HEK293 (cell line): ENCODE data around the gene RPRML.
"Not testable (repeated sequence)": the region's sequence is repeated elsewhere in the genome, so short reads cannot be mapped to it uniquely, and the experiment has no call there.

ENCODE experiments used
- CTCF ChIA-PET: fragments of 350-600 bp; formaldehyde crosslinking; extraction: SDS; loops from one replicate; lab custom pipeline; 2021; ENCODE audit warnings: antibody characterized with exemption; lab: Yijun Ruan, JAX
- POLR2A ChIA-PET: fragments of 300-600 bp; formaldehyde crosslinking; extraction: SDS; loops from one replicate; lab custom pipeline; 2020; ENCODE audit warnings: antibody characterized with exemption, inconsistent platforms; lab: Yijun Ruan, JAX
- H3K27ac ChIP-seq: fragments of 200-500 bp; sonication (Bioruptor generic); 2 replicates; pipeline ENCODE4 v1.5.1; 2014; ENCODE audit warnings: low read depth, low read length, control low read depth, inconsistent platforms; ENCODE audit errors: extremely low read depth
- H3K36me3 ChIP-seq, 2 experiments: fragments of 200-500 bp in 1 of 2; sonication (Bioruptor generic) in 1 of 2; 1 replicate in 1 of 2; 2 replicates in 1 of 2; pipeline ENCODE4 v1.5.1; 2014 to 2017; ENCODE audit warnings: inconsistent platforms in 2 of 2, low read length in 2 of 2; ENCODE audit not compliant: control insufficient read depth in 2 of 2, insufficient read depth in 1 of 2
- H3K4me1 ChIP-seq: fragments of 200-500 bp; sonication (Bioruptor generic); 2 replicates; pipeline ENCODE4 v1.5.1; 2014; ENCODE audit warnings: mild to moderate bottlenecking, low read length, inconsistent platforms; ENCODE audit not compliant: control insufficient read depth, insufficient read depth
- H3K4me3 ChIP-seq: 2 replicates; pipeline ENCODE4 v1.5.1; 2011; ENCODE audit warnings: low read depth, mild to moderate bottlenecking, control low read depth, low read length, moderate library complexity
- H3K9me3 ChIP-seq: fragments of 200-500 bp; sonication (Bioruptor generic); 2 replicates; pipeline ENCODE4 v1.5.1; 2014; ENCODE audit warnings: low read depth, low read length, inconsistent platforms; ENCODE audit not compliant: control insufficient read depth, insufficient read depth
- GLIS1 ChIP-seq: fragments of 450-650 bp; formaldehyde crosslinking; IDR thresholded peaks from 2 replicates; pipeline ENCODE4 v1.5.1; 2016; ENCODE audit warnings: missing biosample characterization, missing genetic modification characterization
- KLF16 ChIP-seq: fragments of 450-650 bp; formaldehyde crosslinking; IDR thresholded peaks from 2 replicates; pipeline ENCODE4 v1.5.1; 2017; ENCODE audit warnings: missing biosample characterization, missing genetic modification characterization
- PRDM4 ChIP-seq: fragments of 450-650 bp; formaldehyde crosslinking; IDR thresholded peaks from 2 replicates; pipeline ENCODE4 v1.5.1; 2017; ENCODE audit warnings: missing biosample characterization, missing genetic modification characterization
- REPIN1 ChIP-seq: fragments of 450-650 bp; formaldehyde crosslinking; IDR thresholded peaks from 2 replicates; pipeline ENCODE4 v1.5.1; 2017; ENCODE audit warnings: missing biosample characterization, missing genetic modification characterization, low read depth
- SCRT2 ChIP-seq: fragments of 450-650 bp; formaldehyde crosslinking; IDR thresholded peaks from 2 replicates; pipeline ENCODE4 v1.5.1; 2016; ENCODE audit warnings: missing biosample characterization, missing genetic modification characterization
- SP3 ChIP-seq: fragments of 450-650 bp; formaldehyde crosslinking; IDR thresholded peaks from 2 replicates; pipeline ENCODE4 v1.5.1; 2016; ENCODE audit warnings: missing biosample characterization, missing genetic modification characterization
- ZBTB20 ChIP-seq: fragments of 450-650 bp; formaldehyde crosslinking; IDR thresholded peaks from 2 replicates; pipeline ENCODE4 v1.5.1; 2016; ENCODE audit warnings: missing biosample characterization, missing genetic modification characterization
- ZBTB48 ChIP-seq: fragments of 450-650 bp; formaldehyde crosslinking; IDR thresholded peaks from 2 replicates; pipeline ENCODE4 v1.5.1; 2016; ENCODE audit warnings: missing biosample characterization, missing genetic modification characterization
- ZBTB8A ChIP-seq: fragments of 450-650 bp; formaldehyde crosslinking; IDR thresholded peaks from 2 replicates; pipeline ENCODE4 v1.5.1; 2016; ENCODE audit warnings: missing biosample characterization, missing genetic modification characterization
- ZEB2 ChIP-seq: fragments of 450-650 bp; formaldehyde crosslinking; IDR thresholded peaks from 2 replicates; pipeline ENCODE4 v1.5.1; 2016; ENCODE audit warnings: missing biosample characterization, missing genetic modification characterization
- ZIC2 ChIP-seq: fragments of 450-650 bp; formaldehyde crosslinking; IDR thresholded peaks from 2 replicates; pipeline ENCODE4 v1.5.1; 2016; ENCODE audit warnings: missing biosample characterization, missing genetic modification characterization
- ZNF146 ChIP-seq: fragments of 450-650 bp; formaldehyde crosslinking; IDR thresholded peaks from 2 replicates; pipeline ENCODE4 v1.5.1; 2016; ENCODE audit warnings: missing biosample characterization, missing genetic modification characterization
- ZNF239 ChIP-seq: fragments of 450-650 bp; formaldehyde crosslinking; IDR thresholded peaks from 2 replicates; pipeline ENCODE4 v1.5.1; 2016; ENCODE audit warnings: missing biosample characterization, missing genetic modification characterization
- ZNF274 ChIP-seq, 2 experiments: fragments of 200-500 bp in 1 of 2; fragments of 450-650 bp in 1 of 2; sonication (Bioruptor generic) in 1 of 2; formaldehyde crosslinking in 1 of 2; IDR thresholded peaks; 2 replicates each; pipeline versions ENCODE4 v1.5.1 to v1.6.1; 2014 to 2016; ENCODE audit warnings: borderline replicate concordance in 1 of 2, inconsistent platforms in 1 of 2, low read length in 1 of 2, missing biosample characterization in 1 of 2, missing genetic modification characterization in 1 of 2
- ZNF280C ChIP-seq: fragments of 450-650 bp; formaldehyde crosslinking; IDR thresholded peaks from 2 replicates; pipeline ENCODE4 v1.5.1; 2016; ENCODE audit warnings: missing biosample characterization, missing genetic modification characterization
- ZNF335 ChIP-seq: fragments of 450-650 bp; formaldehyde crosslinking; conservative IDR thresholded peaks from 2 replicates; pipeline ENCODE4 v1.5.1; 2016; ENCODE audit warnings: missing biosample characterization, missing genetic modification characterization
- ZNF366 ChIP-seq: fragments of 450-650 bp; formaldehyde crosslinking; conservative IDR thresholded peaks from 2 replicates; pipeline ENCODE4 v1.5.1; 2016; ENCODE audit warnings: missing biosample characterization, missing genetic modification characterization
- ZNF398 ChIP-seq: fragments of 450-650 bp; formaldehyde crosslinking; IDR thresholded peaks from 2 replicates; pipeline ENCODE4 v1.5.1; 2017; ENCODE audit warnings: missing biosample characterization, missing genetic modification characterization
- ZNF423 ChIP-seq: fragments of 450-650 bp; formaldehyde crosslinking; IDR thresholded peaks from 2 replicates; pipeline ENCODE4 v1.5.1; 2016; ENCODE audit warnings: missing biosample characterization, missing genetic modification characterization
- ZNF626 ChIP-seq: fragments of 450-650 bp; sonication (Bioruptor Pico); formaldehyde crosslinking; IDR thresholded peaks from 2 replicates; pipeline ENCODE4 v1.5.1; 2018; ENCODE audit warnings: missing biosample characterization, missing genetic modification characterization, inconsistent platforms
- ZNF660 ChIP-seq: fragments of 450-650 bp; IDR thresholded peaks from 2 replicates; pipeline ENCODE4 v1.5.1; 2018; ENCODE audit warnings: missing biosample characterization, mild to moderate bottlenecking, missing genetic modification characterization
- ZNF692 ChIP-seq: fragments of 450-650 bp; formaldehyde crosslinking; IDR thresholded peaks from 2 replicates; pipeline ENCODE4 v1.5.1; 2016; ENCODE audit warnings: missing biosample characterization, missing genetic modification characterization
- ZNF76 ChIP-seq: fragments of 450-650 bp; formaldehyde crosslinking; IDR thresholded peaks from 2 replicates; pipeline ENCODE4; 2016; ENCODE audit warnings: low read depth, missing biosample characterization, missing genetic modification characterization, borderline replicate concordance
- ZNF768 ChIP-seq: fragments of 450-650 bp; formaldehyde crosslinking; IDR thresholded peaks from 2 replicates; pipeline ENCODE4 v1.5.1; 2018; ENCODE audit warnings: missing biosample characterization, mild to moderate bottlenecking, missing genetic modification characterization
- ZXDB ChIP-seq: fragments of 450-650 bp; formaldehyde crosslinking; IDR thresholded peaks from 2 replicates; pipeline ENCODE4 v1.5.1; 2016; ENCODE audit warnings: missing biosample characterization, missing genetic modification characterization

Gene RPRML

GRCh38 chr17:46979147-46979863, at the start of gene RPRML (continued):
- peak; percentile 81 for TF ChIP-seq ZNF335 (tag by site-specific recombination)
- TF ChIP-seq ZNF280C = no peak
- TF ChIP-seq ZXDB (tag by site-specific recombination) = peak; percentile 14; the same call in 1 of the 2 replicates
- peak; percentile 90 for TF ChIP-seq ZIC2
- TF ChIP-seq ZNF423 (tag by site-specific recombination) = peak; percentile 53; the same call in 1 of the 2 replicates
- TF ChIP-seq ZNF274 (IDR thresholded peaks at IDR 0.05; ENCODE audit: low read length) = no peak
- no peak for TF ChIP-seq ZNF274 (tag by site-specific recombination; IDR thresholded peaks at IDR 0.05; ENCODE audit: borderline replicate concordance)
- TF ChIP-seq ZNF76 (tag by site-specific recombination) = peak; percentile 83; the same call in 1 of the 2 replicates
- TF ChIP-seq ZNF146 = no peak
- peak; percentile 87 for TF ChIP-seq ZBTB8A (tag by site-specific recombination)
- TF ChIP-seq SCRT2 = peak; percentile 98
- 0 out of 2 replicates have a peak, but pooled peaks have one; percentile 31 for TF ChIP-seq ZNF692 (tag by site-specific recombination)
- no peak for TF ChIP-seq REPIN1 (tag by site-specific recombination)
- peak; percentile 55 for TF ChIP-seq ZBTB20 (tag by site-specific recombination)
- TF ChIP-seq ZEB2 = no peak
- TF ChIP-seq ZBTB48 (tag by site-specific recombination) = no peak
- peak; percentile 76 for TF ChIP-seq SP3
- peak; percentile 81 for TF ChIP-seq GLIS1 (tag by site-specific recombination)
- no peak for TF ChIP-seq ZNF239 (tag by site-specific recombination)
- no peak for TF ChIP-seq ZNF626 (tag by site-specific recombination)

- H3K36me3 ChIP-seq, H3K27ac ChIP-seq, H3K4me1 ChIP-seq, POLR2A ChIA-PET, CTCF ChIA-PET, H3K9me3 ChIP-seq, H3K4me3 ChIP-seq: not testable (repeated sequence)
Measured at GRCh38 chr17:47016966-47017365, 37.9 kb upstream of the RPRML start.

- Histone ChIP-seq H3K27ac (no peak overlapping the region), H3K9me3 (no peaks in the 10 kb centered on the region), H3K36me3 (no peaks in the 10 kb centered on the region), H3K4me3 (no peak overlapping the region), H3K4me1 (no peaks in the 10 kb centered on the region)
- CTCF ChIA-PET = no interaction called here
- POLR2A ChIA-PET = no interaction called here
- TF ChIP-seq ZNF398 (tag by site-specific recombination) (no peak), ZNF660 (tag by site-specific recombination) (no peak), ZNF768 (no peak), GLIS1 (tag by site-specific recombination) (no peak), KLF16 (tag by site-specific recombination) (no peak), ZNF692 (tag by site-specific recombination) (no peak), ZNF366 (tag by site-specific recombination) (no peak), PRDM4 (no peak)
Measured at GRCh38 chr17:47013341-47013740, 34.3 kb upstream of the RPRML start.
